Keratinocyte (primary cell): ENCODE measurements around the gene ALPI. TPM values are rescaled to one million over a fixed set of nuclear protein-coding genes. Genes with fewer than 3 reads are reported as not detected.
A peak's percentile ranks its signal among the peaks of the same experiment; 100 is the strongest.

Source experiments
- DNase-seq: peaks from one replicate; pipeline ENCODE4 v3.0.0-alpha.2; 2011; ENCODE audit warnings: low read depth, missing footprints, low spot score
- FAIRE-seq: peaks from 2 replicates; lab custom pipeline; 2011; peaks lifted over from hg19 to GRCh38; lab: Jason Lieb, UNC
- H2AFZ ChIP-seq: 2 replicates; pipeline ENCODE4 v1.6.0; 2012; ENCODE audit warnings: low read length, control low read depth, inconsistent platforms; ENCODE audit not compliant: control insufficient read depth
- H3K27ac ChIP-seq: 2 replicates; pipeline ENCODE4 v1.5.1; 2011; ENCODE audit warnings: low read length; ENCODE audit not compliant: control insufficient read depth, insufficient read depth
- H3K27me3 ChIP-seq: 3 replicates; pipeline ENCODE4 v1.6.0; 2011; ENCODE audit warnings: low read length; ENCODE audit not compliant: control insufficient read depth, insufficient read depth; ENCODE audit errors: extremely low read depth
- H3K36me3 ChIP-seq, 2 experiments: 2 replicates in 1 of 2; 3 replicates in 1 of 2; pipeline ENCODE4 v1.5.1; 2011; ENCODE audit warnings: low read length in 2 of 2, mild to moderate bottlenecking in 1 of 2; ENCODE audit not compliant: control insufficient read depth in 2 of 2, insufficient read depth in 2 of 2; ENCODE audit errors: extremely low read depth in 1 of 2
- H3K4me1 ChIP-seq: 3 replicates; pipeline ENCODE4 v1.5.1; 2011; ENCODE audit warnings: low read length; ENCODE audit not compliant: control insufficient read depth, insufficient read depth; ENCODE audit errors: extremely low read depth
- H3K4me2 ChIP-seq: 3 replicates; pipeline ENCODE4 v1.6.0; 2011; ENCODE audit warnings: low read depth, low read length; ENCODE audit not compliant: control insufficient read depth, insufficient read depth; ENCODE audit errors: extremely low read depth
- H3K4me3 ChIP-seq, 3 experiments: fragments of 200-600 bp in 1 of 3; sonication (generic) in 1 of 3; 2 replicates in 2 of 3; 3 replicates in 1 of 3; pipeline ENCODE4 v1.5.1; 2011 to 2016; ENCODE audit warnings: low read length in 3 of 3, mild to moderate bottlenecking in 3 of 3, control low read depth in 2 of 3, inconsistent platforms in 1 of 3, low read depth in 1 of 3, mixed read lengths in 1 of 3, mixed run types in 1 of 3, moderate library complexity in 1 of 3; ENCODE audit not compliant: control insufficient read depth in 2 of 3, insufficient read depth in 2 of 3; ENCODE audit errors: extremely low read depth in 1 of 3
- H3K79me2 ChIP-seq: 2 replicates; pipeline ENCODE4 v1.6.0; 2012; ENCODE audit warnings: low read length; ENCODE audit not compliant: control insufficient read depth, insufficient read depth
- H3K9ac ChIP-seq: 3 replicates; pipeline ENCODE4 v1.6.0; 2011; ENCODE audit warnings: low read length; ENCODE audit not compliant: control insufficient read depth, insufficient read depth; ENCODE audit errors: extremely low read depth
- H3K9me1 ChIP-seq: 3 replicates; pipeline ENCODE4 v1.6.0; 2011; ENCODE audit warnings: low read length; ENCODE audit not compliant: control insufficient read depth, insufficient read depth; ENCODE audit errors: extremely low read depth
- H3K9me3 ChIP-seq: 2 replicates; pipeline ENCODE4 v1.5.1; 2012; ENCODE audit warnings: low read depth, low read length; ENCODE audit not compliant: control insufficient read depth
- H4K20me1 ChIP-seq: 3 replicates; pipeline ENCODE4 v1.6.0; 2011; ENCODE audit warnings: low read length; ENCODE audit not compliant: control insufficient read depth, insufficient read depth; ENCODE audit errors: extremely low read depth
- CTCF ChIP-seq, 3 experiments: IDR thresholded peaks in 1 of 3; conservative IDR thresholded peaks in 1 of 3; optimal IDR thresholded peaks in 1 of 3; 2 replicates in 2 of 3; 3 replicates in 1 of 3; pipeline versions ENCODE3 to v1.5.1; 2011; ENCODE audit warnings: low read length in 3 of 3, mild to moderate bottlenecking in 3 of 3, moderate library complexity in 2 of 3, control low read depth in 1 of 3, inconsistent platforms in 1 of 3; ENCODE audit not compliant: insufficient read depth in 2 of 3; ENCODE audit errors: extremely low read depth in 1 of 3
- EZH2 ChIP-seq: IDR thresholded peaks from one replicate; pipeline ENCODE4 v1.6.1; 2012; ENCODE audit warnings: inconsistent platforms, mild to moderate bottlenecking, low read length, moderate library complexity
- dilution Hi-C: fragments of 300-500 bp; cut with MboI; formaldehyde crosslinking; loops from one replicate; pipeline ENCODE4 v1.7.0; 2020; ENCODE audit warnings: low sequenced_read_pairs; ENCODE audit not compliant: extremely low pct_ligation_motif_present
- polyA plus RNA-seq, 5 experiments: library from polyadenylated mRNA; depleted of rRNA in 3 of 5; stranded (reverse) in 3 of 5; stranded (forward) in 1 of 5; unstranded in 1 of 5; fragments of >200 nt; gene quantifications; 1 replicate in 1 of 5; 2 replicates in 3 of 5; 3 replicates in 1 of 5; pipeline versions ENCODE4 v1.2.1 to v1.2.3, GENCODE V29; 2011 to 2012; ENCODE audit warnings: missing spikeins in 2 of 5, low read depth in 1 of 5, low replicate concordance in 1 of 5

Gene ALPI
- polyA plus RNA-seq, 1 donor (not counting 4 experiments of a cell fraction or from before 2014, with no cell fraction given), result not detected

- no peak overlapping the region for H3K4me3 ChIP-seq
- no peak overlapping the region for H3K27ac ChIP-seq
- H3K79me2 ChIP-seq, result no peaks in the 10 kb centered on the region
- H3K4me2 ChIP-seq, result no peak overlapping the region
- FAIRE-seq (no peak), DNase-seq (no peak)
- dilution Hi-C loops, result no loop called here
- H4K20me1 ChIP-seq, result no peaks in the 10 kb centered on the region
- no peak overlapping the region for H2AFZ ChIP-seq
- no peaks in the 10 kb centered on the region for H3K36me3 ChIP-seq
- TF ChIP-seq EZH2, result peak; percentile 10
- no peak for TF ChIP-seq CTCF (optimal IDR thresholded peaks at IDR 0.05 in 1 of 3, IDR thresholded peaks at IDR 0.05 in 1 of 3, conservative IDR thresholded peaks at IDR 0.05 in 1 of 3; ENCODE audit: extremely low read depth in 1 of 3, insufficient read depth in 2 of 3, low read length in 3 of 3)
- no peaks in the 10 kb centered on the region for H3K9me1 ChIP-seq
- H3K9ac ChIP-seq, result no peak overlapping the region
- H3K9me3 ChIP-seq, result no peaks in the 10 kb centered on the region
- H3K4me1 ChIP-seq, result no peaks in the 10 kb centered on the region
- H3K27me3 ChIP-seq, result peaks cover 57% of the 10 kb centered on the region
Measured at GRCh38 chr2:232485757-232486557, 30.0 kb downstream of the ALPI start.

- TF ChIP-seq EZH2, result peak; percentile 98
- no peak for TF ChIP-seq CTCF (optimal IDR thresholded peaks at IDR 0.05 in 1 of 3, IDR thresholded peaks at IDR 0.05 in 1 of 3, conservative IDR thresholded peaks at IDR 0.05 in 1 of 3; ENCODE audit: extremely low read depth in 1 of 3, insufficient read depth in 2 of 3, low read length in 3 of 3)
- peaks cover 57% of the 10 kb centered on the region for H3K27me3 ChIP-seq
Measured at GRCh38 chr2:232486558-232487384, 30.8 kb downstream of the ALPI start.

More at GRCh38 chr2:232486558-232487384, 30.8 kb downstream of the ALPI start:
- no peaks in the 10 kb centered on the region for H4K20me1 ChIP-seq
- H3K9ac ChIP-seq, result no peak overlapping the region
- H3K27ac ChIP-seq, result no peak overlapping the region
- no peaks in the 10 kb centered on the region for H3K36me3 ChIP-seq
- H3K4me2 ChIP-seq, result no peak overlapping the region
- H2AFZ ChIP-seq, result no peak overlapping the region
- DNase-seq (no peak), FAIRE-seq (no peak)
- H3K4me1 ChIP-seq, result no peaks in the 10 kb centered on the region
- dilution Hi-C loops, result no loop called here
- no peaks in the 10 kb centered on the region for H3K79me2 ChIP-seq
- no peak overlapping the region for H3K4me3 ChIP-seq
- no peaks in the 10 kb centered on the region for H3K9me3 ChIP-seq
- H3K9me1 ChIP-seq, result no peaks in the 10 kb centered on the region
